ENCODE measurements around the gene STK11IP. TPM values are rescaled to one million over a fixed set of nuclear protein-coding genes. Genes with fewer than 3 reads are reported as not detected.

The STK11IP gene
- total and polyA plus RNA-seq, 9 of the 15 experiments (the other 6 are each of a cell fraction or from before 2014, with no cell fraction given) = 0.52 to 21.7 (median 5.6) TPM

DNA sequence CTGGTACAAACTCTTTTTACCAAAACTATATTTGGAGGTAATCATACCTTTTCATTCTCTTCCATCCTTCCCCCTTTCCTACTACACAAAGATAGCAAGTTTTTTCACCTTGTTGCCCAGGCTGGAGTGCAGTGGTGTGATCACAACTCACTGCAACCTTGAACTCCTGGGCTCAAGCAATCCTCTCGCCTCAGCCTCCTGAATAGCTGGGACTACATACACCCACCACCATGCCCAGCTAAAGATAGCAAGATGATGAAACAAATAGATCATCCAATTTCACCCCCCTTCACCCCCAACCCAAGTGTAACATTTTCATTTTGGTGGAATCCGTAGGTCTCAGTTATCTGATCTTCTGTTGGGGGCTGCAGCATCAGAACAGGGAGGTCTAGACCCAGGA, 4.5 kb upstream of the STK11IP start:
- intact Hi-C loops (cut with micrococcal nuclease) (no loop called here), in situ Hi-C loops (cut with MboI) (no loop called here)
- DNase-seq (ENCODE audit: extremely low read depth in 1 of 4, low spot score in 3 of 4) = no peak
- no peak overlapping the region for H3K9ac ChIP-seq (ENCODE audit: insufficient read depth in 1 of 2, low read depth in 2 of 2, low read length in 2 of 2)
- no peak overlapping the region for H2AFZ ChIP-seq (ENCODE audit: low read depth, low read length)
- no peak overlapping the region for H3K27ac ChIP-seq (ENCODE audit: extremely low read depth, low read depth, low read length)
- no peaks in the 10 kb centered on the region for H3K9me1 ChIP-seq (ENCODE audit: control insufficient read depth, insufficient read depth, low read length)
- CTCF ChIA-PET (ENCODE audit: low intra/inter-chr PET ratio) = interaction anchor here (0.7 kb wide), 1 partner anchor 143 kb away, joined by 4 read pairs; no protein-coding TSS in a partner anchor
- no peaks in the 10 kb centered on the region for H4K20me1 ChIP-seq (replicated peaks; ENCODE audit: control insufficient read depth, insufficient read depth, low read length)
- no TSS peak for BruUV-seq (replicated peaks)
- no peaks in the 10 kb centered on the region for H3K9me3 ChIP-seq (replicated peaks; ENCODE audit: control insufficient read depth, insufficient read depth, low read depth, low read length)
- no peak for FAIRE-seq
- H3K36me3 ChIP-seq (ENCODE audit: control insufficient read depth, insufficient read depth, low read length) = no peaks in the 10 kb centered on the region
- no peak overlapping the region for H3K4me2 ChIP-seq (ENCODE audit: insufficient read depth, low read length)
- H3K27me3 ChIP-seq (ENCODE audit: control insufficient read depth in 2 of 2, insufficient read depth in 2 of 2, low read length in 2 of 2) = no peaks in the 10 kb centered on the region
- ATAC-seq = no peak
- peaks cover 9 to 20% of the 10 kb centered on the region in 2 experiments for H3K4me1 ChIP-seq (replicated peaks in 1 of 2; ENCODE audit: control insufficient read depth in 2 of 2, insufficient read depth in 2 of 2, low read length in 2 of 2)
- TF ChIP-seq ETS2 (tag; IDR thresholded peaks at IDR 0.05; ENCODE audit: borderline replicate concordance, poor library complexity, severe bottlenecking) (no peak), BRF1 (IDR thresholded peaks at IDR 0.05; ENCODE audit: borderline replicate concordance, extremely low read depth, insufficient read length) (no peak), POLR2AphosphoS2 (IDR thresholded peaks at IDR 0.05; ENCODE audit: low read length) (no peak), SIN3A (IDR thresholded peaks at IDR 0.05; ENCODE audit: borderline replicate concordance in 2 of 2, control insufficient read depth in 1 of 2, low read depth in 2 of 2, low read length in 2 of 2) (no peak), TBL1XR1 (IDR thresholded peaks at IDR 0.05; ENCODE audit: low read length in 2 of 2) (no peak), KDM4B (IDR thresholded peaks at IDR 0.05; ENCODE audit: borderline replicate concordance in 2 of 2, low read depth in 1 of 2) (no peak), VEZF1 (CRISPR knock-in tag; IDR thresholded peaks at IDR 0.05) (no peak), PREB (CRISPR knock-in tag; IDR thresholded peaks at IDR 0.05) (no peak), TCF7L2 (IDR thresholded peaks at IDR 0.05; ENCODE audit: low read depth, low read length) (no peak), SMAD4 (CRISPR knock-in tag; conservative IDR thresholded peaks at IDR 0.05) (no peak), PML (IDR thresholded peaks at IDR 0.05; ENCODE audit: low read length) (no peak)
- TF ChIP-seq, protein P1, sequence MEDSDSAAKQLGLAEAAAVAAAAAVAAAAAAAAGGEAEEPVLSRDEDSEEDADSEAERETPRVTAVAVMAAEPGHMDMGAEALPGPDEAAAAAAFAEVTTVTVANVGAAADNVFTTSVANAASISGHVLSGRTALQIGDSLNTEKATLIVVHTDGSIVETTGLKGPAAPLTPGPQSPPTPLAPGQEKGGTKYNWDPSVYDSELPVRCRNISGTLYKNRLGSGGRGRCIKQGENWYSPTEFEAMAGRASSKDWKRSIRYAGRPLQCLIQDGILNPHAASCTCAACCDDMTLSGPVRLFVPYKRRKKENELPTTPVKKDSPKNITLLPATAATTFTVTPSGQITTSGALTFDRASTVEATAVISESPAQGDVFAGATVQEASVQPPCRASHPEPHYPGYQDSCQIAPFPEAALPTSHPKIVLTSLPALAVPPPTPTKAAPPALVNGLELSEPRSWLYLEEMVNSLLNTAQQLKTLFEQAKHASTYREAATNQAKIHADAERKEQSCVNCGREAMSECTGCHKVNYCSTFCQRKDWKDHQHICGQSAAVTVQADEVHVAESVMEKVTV (CRISPR knock-in tag; IDR thresholded peaks at IDR 0.05) = no peak
- 54% methylated on average over 2 of the region's 2 CpGs for WGBS (ENCODE audit: insufficient coverage, low coverage, missing lambda C conversion rate)
- no peak overlapping the region for H3K4me3 ChIP-seq
- POLR2A ChIA-PET = interaction anchor here (1.3 kb wide), 1 partner anchor 16 kb away, joined by 8 read pairs; no protein-coding TSS in a partner anchor
- peaks cover 10% of the 10 kb centered on the region for H3K79me2 ChIP-seq (ENCODE audit: control insufficient read depth, insufficient read depth, low read length)

All from K562 (cell line).